ENCODE data around the gene ARL15. TPM values are rescaled to one million over a fixed set of nuclear protein-coding genes. Genes with fewer than 3 reads are reported as not detected.

Gene ARL15
- total and polyA plus RNA-seq, 2 donors (not counting 1 experiment from before 2014, with no cell fraction given): 5.8 to 20.5 TPM

DNA sequence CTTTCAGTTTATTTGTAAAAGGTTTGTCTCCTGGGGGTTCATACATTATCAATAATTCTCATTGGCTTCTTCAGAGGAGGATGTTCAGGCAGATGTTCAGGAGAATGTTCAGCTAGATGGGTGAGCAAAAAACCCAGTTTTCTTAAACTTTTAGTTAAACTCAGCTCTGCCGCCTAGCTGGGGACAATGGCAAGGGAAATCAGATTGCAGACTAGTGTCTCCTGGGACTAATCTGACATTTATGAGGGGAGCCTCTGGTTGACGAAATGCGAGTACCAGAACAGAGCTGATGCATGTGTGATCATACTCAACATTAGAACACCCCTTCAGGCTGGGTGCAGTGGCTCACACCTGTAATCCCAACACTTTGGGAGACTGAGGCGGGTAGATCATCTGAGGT lies 314.4 kb downstream of the ARL15 start:
- Mint-ChIP-seq H3K27me3 (no peaks in the 10 kb centered on the region), H3K4me1 (no peaks in the 10 kb centered on the region), H3K27ac (no peak overlapping the region), H3K4me3 (no peak overlapping the region), H3K9me3 (ENCODE audit: insufficient read depth) (no peaks in the 10 kb centered on the region)
- H2AFZ ChIP-seq (ENCODE audit: insufficient read depth, low read depth, low read length, poor library complexity, severe bottlenecking): no peak overlapping the region
- no peaks in the 10 kb centered on the region for H3K36me3 ChIP-seq (replicated peaks in 1 of 2; ENCODE audit: control extremely low read depth in 1 of 2, control insufficient read depth in 1 of 2, extremely low read depth in 1 of 2, insufficient read depth in 2 of 2, low read length in 1 of 2)
- no peak overlapping the region for H3K4me2 ChIP-seq (replicated peaks; ENCODE audit: low read depth, low read length, poor library complexity, severe bottlenecking)
- CTCF ChIA-PET: no interaction called here
- no peak for DNase-seq
- no peak for ATAC-seq (ENCODE audit: low read depth)
- intact Hi-C loops (cut with micrococcal nuclease): no loop called here
- H3K27ac ChIP-seq (ENCODE audit: low read length in 2 of 2): no peak overlapping the region
- POLR2A ChIA-PET: no interaction called here
- 100% methylated on average over 2 of the region's 4 CpGs for WGBS (ENCODE audit: insufficient coverage)
- H3K9ac ChIP-seq (ENCODE audit: low read length): no peak overlapping the region
- no peaks in the 10 kb centered on the region for H3K79me2 ChIP-seq (ENCODE audit: control insufficient read depth, insufficient read depth, low read length)
- no peaks in the 10 kb centered on the region for H3K4me1 ChIP-seq (ENCODE audit: control insufficient read depth in 2 of 2, insufficient read depth in 2 of 2, low read length in 2 of 2)
- TF ChIP-seq, protein P1, sequence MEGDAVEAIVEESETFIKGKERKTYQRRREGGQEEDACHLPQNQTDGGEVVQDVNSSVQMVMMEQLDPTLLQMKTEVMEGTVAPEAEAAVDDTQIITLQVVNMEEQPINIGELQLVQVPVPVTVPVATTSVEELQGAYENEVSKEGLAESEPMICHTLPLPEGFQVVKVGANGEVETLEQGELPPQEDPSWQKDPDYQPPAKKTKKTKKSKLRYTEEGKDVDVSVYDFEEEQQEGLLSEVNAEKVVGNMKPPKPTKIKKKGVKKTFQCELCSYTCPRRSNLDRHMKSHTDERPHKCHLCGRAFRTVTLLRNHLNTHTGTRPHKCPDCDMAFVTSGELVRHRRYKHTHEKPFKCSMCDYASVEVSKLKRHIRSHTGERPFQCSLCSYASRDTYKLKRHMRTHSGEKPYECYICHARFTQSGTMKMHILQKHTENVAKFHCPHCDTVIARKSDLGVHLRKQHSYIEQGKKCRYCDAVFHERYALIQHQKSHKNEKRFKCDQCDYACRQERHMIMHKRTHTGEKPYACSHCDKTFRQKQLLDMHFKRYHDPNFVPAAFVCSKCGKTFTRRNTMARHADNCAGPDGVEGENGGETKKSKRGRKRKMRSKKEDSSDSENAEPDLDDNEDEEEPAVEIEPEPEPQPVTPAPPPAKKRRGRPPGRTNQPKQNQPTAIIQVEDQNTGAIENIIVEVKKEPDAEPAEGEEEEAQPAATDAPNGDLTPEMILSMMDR (IDR thresholded peaks at IDR 0.05): no peak
- TF ChIP-seq EZH2 (IDR thresholded peaks at IDR 0.05; ENCODE audit: borderline replicate concordance, insufficient read depth, low read depth, low read length, poor library complexity, severe bottlenecking): no peak
- no peaks in the 10 kb centered on the region for H3K9me3 ChIP-seq (ENCODE audit: control extremely low read depth in 1 of 3, control insufficient read depth in 2 of 3, insufficient read depth in 1 of 3, low read length in 2 of 3)
- no peaks in the 10 kb centered on the region for H4K20me1 ChIP-seq (ENCODE audit: control insufficient read depth, insufficient read depth, low read length, poor library complexity, severe bottlenecking)
- no peaks in the 10 kb centered on the region for H3K27me3 ChIP-seq (replicated peaks in 1 of 4; ENCODE audit: control extremely low read depth in 1 of 4, control insufficient read depth in 3 of 4, insufficient read depth in 4 of 4, low read length in 3 of 4)
- H3K4me3 ChIP-seq (ENCODE audit: control extremely low read depth in 1 of 5, extremely low read depth in 1 of 5, insufficient read depth in 1 of 5, low read depth in 2 of 5, low read length in 4 of 5): no peak overlapping the region

DNA sequence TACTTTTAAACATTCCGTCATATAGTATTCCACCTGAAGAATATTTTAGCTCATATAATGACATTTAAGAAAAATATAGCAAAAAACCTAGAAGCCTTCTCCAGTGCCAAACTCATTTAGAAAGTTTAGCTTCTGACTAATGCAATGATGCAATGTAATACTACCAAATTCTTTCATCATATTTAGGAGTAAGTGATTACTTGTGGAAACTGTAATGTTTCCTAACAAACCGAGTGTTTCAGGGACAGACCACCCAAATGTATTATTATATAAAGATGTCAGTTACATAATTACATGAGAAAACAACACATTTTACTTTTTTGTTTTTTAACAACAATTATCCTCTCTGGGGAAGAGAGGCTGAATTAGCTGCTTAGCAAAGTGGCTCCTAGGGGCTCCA lies 316.2 kb downstream of the ARL15 start:
- H3K27me3 Mint-ChIP-seq: no peaks in the 10 kb centered on the region
- H3K27ac ChIP-seq (ENCODE audit: low read length in 2 of 2): no peak overlapping the region
- ATAC-seq (ENCODE audit: low read depth): no peak
- H2AFZ ChIP-seq (ENCODE audit: insufficient read depth, low read depth, low read length, poor library complexity, severe bottlenecking): no peak overlapping the region
- H3K9me3 ChIP-seq (ENCODE audit: control extremely low read depth in 1 of 3, control insufficient read depth in 2 of 3, insufficient read depth in 1 of 3, low read length in 2 of 3): no peaks in the 10 kb centered on the region
- WGBS (ENCODE audit: insufficient coverage): no CpG with 5 or more reads among the region's 2 CpGs
- ChIA-PET POLR2A (no interaction called here), CTCF (no interaction called here)
- H3K4me2 ChIP-seq (replicated peaks; ENCODE audit: low read depth, low read length, poor library complexity, severe bottlenecking): no peak overlapping the region
- H3K9me3 Mint-ChIP-seq (ENCODE audit: insufficient read depth): no peaks in the 10 kb centered on the region
- intact Hi-C loops (cut with micrococcal nuclease): no loop called here
- H3K4me1 ChIP-seq (ENCODE audit: control insufficient read depth in 2 of 2, insufficient read depth in 2 of 2, low read length in 2 of 2): no peaks in the 10 kb centered on the region
- no peaks in the 10 kb centered on the region for H3K4me1 Mint-ChIP-seq
- DNase-seq: no peak
- no peaks in the 10 kb centered on the region for H3K79me2 ChIP-seq (ENCODE audit: control insufficient read depth, insufficient read depth, low read length)
- H3K4me3 Mint-ChIP-seq: no peak overlapping the region
- no peaks in the 10 kb centered on the region for H3K36me3 ChIP-seq (replicated peaks in 1 of 2; ENCODE audit: control extremely low read depth in 1 of 2, control insufficient read depth in 1 of 2, extremely low read depth in 1 of 2, insufficient read depth in 2 of 2, low read length in 1 of 2)
- no peak for TF ChIP-seq EZH2 (IDR thresholded peaks at IDR 0.05; ENCODE audit: borderline replicate concordance, insufficient read depth, low read depth, low read length, poor library complexity, severe bottlenecking)
- TF ChIP-seq, protein P1 (IDR thresholded peaks at IDR 0.05): no peak
- H3K27ac Mint-ChIP-seq: no peak overlapping the region
- no peaks in the 10 kb centered on the region for H4K20me1 ChIP-seq (ENCODE audit: control insufficient read depth, insufficient read depth, low read length, poor library complexity, severe bottlenecking)
- H3K4me3 ChIP-seq (ENCODE audit: control extremely low read depth in 1 of 5, extremely low read depth in 1 of 5, insufficient read depth in 1 of 5, low read depth in 2 of 5, low read length in 4 of 5): no peak overlapping the region
- no peaks in the 10 kb centered on the region for H3K27me3 ChIP-seq (replicated peaks in 1 of 4; ENCODE audit: control extremely low read depth in 1 of 4, control insufficient read depth in 3 of 4, insufficient read depth in 4 of 4, low read length in 3 of 4)
- H3K9ac ChIP-seq (ENCODE audit: low read length): no peak overlapping the region

All from B cell (primary cell).